CD4-positive, alpha-beta T cell treated with Interleukin-6 for 4 hours (primary cell): ENCODE measurements around the gene ABRACL.

Source experiments
- DNase-seq: peaks from one replicate; pipeline ENCODE4 v3.0.0-alpha.2; 2020; ENCODE audit warnings: mixed read lengths

ABRACL gene

DNA sequence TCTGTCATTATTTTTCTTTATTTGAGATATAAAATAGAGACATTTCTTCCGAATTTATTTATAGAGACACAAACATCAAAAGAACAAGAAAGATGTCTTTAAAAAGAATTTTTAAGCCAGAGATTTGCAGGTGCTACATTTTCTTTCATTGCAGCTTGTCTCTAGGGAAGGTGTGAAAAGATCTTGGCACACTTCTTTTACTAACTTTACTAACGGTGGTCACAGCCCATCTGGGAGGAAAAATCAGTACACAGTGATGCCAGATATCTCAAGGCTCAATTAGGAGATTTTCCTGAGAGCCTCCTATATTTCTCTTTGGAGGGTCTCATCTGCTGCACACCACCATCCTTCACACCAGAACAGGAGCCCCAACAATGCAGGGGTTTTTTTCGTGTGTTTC is 29.5 kb downstream of the ABRACL start:
- no peak for DNase-seq

DNA sequence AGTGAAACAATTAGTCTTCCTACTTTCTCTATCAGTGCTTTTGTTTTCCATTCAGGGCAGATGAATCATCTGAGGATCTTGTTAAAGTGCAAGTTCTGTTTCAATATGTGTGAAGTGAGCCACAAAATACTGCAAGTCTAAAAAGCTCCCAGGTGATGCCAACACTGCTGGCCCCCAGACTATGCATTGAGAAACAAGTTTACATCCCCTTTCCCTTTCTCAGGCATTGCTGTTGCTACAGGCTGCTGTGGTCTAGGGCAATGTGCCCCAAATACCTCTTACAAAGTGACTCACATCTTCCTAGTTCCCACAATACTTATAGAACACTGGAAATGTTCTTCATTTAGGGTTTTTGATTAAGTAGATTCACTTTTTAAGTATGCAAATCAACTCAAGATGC is 31.8 kb downstream of the ABRACL start:
- no peak for DNase-seq

GRCh38 chr6:139062932-139063646 is 34.5 kb downstream of the ABRACL start:
- no peak for DNase-seq

DNA sequence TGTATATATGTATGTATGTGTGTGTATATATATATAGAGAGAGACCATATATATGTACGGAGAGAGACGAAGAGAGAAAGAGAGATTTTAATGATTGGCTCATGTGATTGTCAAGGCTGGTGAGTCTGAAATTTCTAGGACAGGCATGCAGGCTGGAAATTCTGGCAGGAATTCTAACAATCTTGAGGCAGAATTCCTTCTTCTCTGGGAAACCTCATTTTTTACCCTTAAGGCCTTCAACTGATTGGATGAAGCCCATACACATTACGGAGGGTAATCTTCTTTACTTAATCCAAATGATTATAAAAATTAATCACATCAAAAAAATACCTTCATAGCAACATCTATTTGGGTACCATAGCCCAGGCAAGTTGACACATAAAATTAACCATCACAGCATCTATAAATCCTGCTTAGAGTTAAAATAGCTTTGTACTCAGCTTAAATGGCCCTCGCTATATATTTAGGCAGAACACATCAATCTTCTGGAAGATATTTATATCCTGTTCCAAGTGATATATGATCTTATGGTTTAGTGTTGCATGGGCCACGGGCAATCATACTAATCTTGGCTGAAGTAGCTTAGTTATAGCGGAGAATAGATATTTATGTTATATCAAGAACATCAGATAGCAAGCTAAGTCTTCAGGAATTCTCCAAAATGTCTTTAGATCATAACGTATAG is 36.6 kb downstream of the ABRACL start:
- no peak for DNase-seq

DNA sequence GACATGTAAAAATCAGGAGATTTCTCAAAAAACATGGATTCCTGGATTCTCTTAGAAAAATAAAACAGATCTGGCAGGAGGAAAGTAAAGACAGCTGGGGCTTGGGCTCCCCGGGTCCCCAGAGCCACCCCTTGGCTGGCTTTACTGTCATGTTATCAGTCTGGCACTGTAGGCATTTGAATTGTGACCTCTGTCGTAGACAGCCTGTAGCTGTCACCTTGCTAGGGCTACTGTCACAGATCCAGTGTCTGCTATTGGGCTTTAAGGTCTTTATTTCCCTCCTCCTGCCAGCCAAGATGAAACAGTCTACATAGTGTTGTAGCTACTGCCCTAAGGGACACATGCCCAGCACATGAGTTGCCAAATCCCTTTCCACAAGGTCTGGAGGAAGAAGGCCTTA is 37.5 kb downstream of the ABRACL start:
- DNase-seq: no peak

GRCh38 chr6:139068846-139069245 is 40.3 kb downstream of the ABRACL start:
- DNase-seq: no peak

GRCh38 chr6:139073118-139073517 is 44.6 kb downstream of the ABRACL start:
- DNase-seq: no peak

DNA sequence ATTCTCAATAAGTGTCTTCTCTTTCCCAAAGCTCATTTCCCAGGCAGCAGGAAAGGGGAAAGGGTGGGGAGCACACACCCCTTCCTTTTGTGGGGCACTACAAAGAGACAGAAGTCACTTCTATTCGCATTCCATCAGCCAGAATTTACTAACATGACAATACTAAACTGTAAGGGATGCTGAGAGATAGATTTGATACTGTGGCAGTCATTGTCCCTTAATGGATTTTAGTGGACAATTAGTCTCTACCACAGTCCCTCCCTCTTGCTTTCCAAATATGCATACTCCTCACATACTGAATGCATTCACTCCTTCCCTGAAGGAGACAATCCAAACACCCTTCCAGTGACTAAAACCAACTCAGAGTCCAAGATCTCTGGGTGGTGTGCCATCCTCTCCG is 50.5 kb downstream of the ABRACL start:
- DNase-seq: no peak

DNA sequence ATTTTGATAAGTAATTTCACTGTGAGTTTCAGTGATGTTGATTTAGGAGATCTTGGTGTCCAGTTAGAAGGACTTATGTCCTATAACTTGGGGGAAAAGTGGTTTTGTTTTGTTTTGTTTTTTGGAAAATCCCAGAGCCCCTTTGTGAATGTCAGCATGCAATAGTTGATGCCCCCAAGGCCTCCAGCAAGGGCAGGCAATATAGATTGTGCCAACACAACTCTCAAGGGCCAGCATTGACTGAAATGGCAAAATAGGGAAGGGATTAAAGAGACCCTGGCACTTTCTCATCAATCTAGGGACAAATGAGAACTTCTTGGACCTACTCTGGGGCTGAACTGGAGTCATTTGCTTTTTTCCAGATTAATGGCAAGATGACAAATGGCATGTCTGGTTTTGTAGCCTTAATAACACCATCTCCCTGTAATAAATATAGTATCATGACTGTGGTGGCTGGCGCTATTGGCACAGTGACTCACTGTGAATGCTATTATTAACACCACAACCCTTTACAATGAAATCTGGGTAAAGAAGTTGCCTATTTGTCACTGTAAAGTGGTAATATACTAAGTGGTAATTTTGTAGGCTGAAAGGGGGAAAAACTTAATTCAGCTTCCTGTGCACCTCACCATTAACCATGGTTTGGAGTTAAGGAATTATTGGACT is 51.8 kb downstream of the ABRACL start:
- no peak for DNase-seq

DNA sequence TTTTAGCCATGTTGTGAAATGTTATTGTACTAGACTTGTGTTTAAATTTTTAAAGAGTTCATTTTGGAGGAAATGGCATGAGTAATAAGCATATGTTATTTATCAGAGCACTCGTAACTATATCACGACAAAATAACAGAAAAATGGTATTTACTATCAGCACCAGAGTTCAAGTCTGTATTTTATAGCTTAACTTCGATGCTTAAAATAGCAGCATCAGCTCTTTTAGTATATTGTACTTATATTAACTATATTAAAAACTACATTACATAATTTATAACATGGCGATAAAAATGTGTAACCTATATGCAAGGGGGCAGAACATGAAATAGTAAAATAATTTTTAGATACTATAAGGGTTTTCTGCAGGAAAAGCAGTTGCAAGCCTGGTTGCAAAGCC is 52.9 kb downstream of the ABRACL start:
- no peak for DNase-seq

DNA sequence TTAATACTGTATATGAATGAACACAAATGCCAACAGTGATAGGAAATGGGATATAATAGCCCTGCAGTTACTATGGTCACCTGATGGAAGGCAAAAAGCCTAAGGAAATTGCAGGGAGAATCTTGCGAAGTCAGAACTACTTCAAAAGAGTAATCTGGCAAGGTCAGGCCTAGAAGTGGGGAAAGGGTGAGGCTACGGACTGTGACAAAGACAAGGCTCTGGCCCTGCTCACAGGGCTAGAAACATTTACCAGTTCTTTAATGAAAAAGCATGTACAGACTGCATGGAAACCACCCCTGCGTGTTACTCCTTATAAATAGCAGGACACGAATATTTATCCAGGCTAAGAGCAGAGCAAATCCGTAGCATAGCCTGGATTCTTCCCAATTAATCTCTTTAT is 53.8 kb downstream of the ABRACL start:
- no peak for DNase-seq

GRCh38 chr6:139091826-139092225 is 63.3 kb downstream of the ABRACL start:
- DNase-seq: no peak
